ENCODE results near the gene SHF.
A peak's percentile ranks its signal among the peaks of the same experiment; 100 is the strongest.

Gene SHF

DNA sequence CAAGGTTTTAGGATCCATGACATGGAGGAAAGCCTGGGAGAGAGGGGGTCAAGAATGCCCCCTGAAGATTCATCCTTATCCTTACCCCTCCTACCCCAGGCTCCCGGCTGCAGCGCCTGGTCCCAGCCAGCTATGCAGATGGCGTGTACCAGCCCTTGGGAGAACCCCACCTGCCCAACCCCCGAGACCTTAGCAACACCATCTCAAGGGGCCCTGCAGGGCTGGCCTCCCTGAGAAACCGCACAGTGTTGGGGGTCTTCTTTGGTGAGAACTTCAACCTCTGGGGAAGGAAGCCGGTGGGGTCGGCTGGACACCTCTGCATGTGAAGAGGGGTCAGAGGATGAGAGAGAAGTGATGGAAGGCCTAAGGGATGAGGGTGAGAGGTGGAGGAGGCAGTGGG lies 53.7 kb downstream of the SHF start:
- no peak overlapping the region for H3K27ac Mint-ChIP-seq
- H3K36me3 Mint-ChIP-seq, result no peaks in the 10 kb centered on the region
- H3K4me1 Mint-ChIP-seq, result peaks cover 17% of the 10 kb centered on the region
- H3K4me3 Mint-ChIP-seq, result peak overlapping the region; percentile 48
- no peaks in the 10 kb centered on the region for H3K9me3 Mint-ChIP-seq
- ATAC-seq, result no peak
- no peak for DNase-seq (ENCODE audit: low spot score in 2 of 2)

DNA sequence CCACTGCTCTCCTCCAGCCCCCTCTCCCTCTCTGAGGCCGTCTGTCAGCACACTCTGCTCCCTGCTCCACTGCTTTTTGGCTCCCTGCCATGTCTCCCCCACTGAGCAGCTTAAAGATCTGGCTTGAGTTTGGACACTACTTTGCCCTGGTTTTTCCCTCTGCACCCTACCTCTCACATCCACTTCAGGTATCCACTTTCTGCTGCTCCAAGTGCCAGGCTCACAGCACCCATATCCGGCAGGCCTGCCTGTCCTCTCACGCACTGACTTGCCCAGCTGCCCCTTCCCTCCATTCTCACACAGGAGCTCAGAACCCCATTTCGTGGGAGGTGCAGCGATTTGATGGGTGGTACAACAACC lies 54.2 kb downstream of the SHF start:
- Mint-ChIP-seq H3K4me3 (no peak overlapping the region), H3K27ac (no peak overlapping the region), H3K4me1 (peaks cover 17% of the 10 kb centered on the region), H3K9me3 (no peaks in the 10 kb centered on the region), H3K36me3 (no peaks in the 10 kb centered on the region)
- no peak for DNase-seq (ENCODE audit: low spot score in 2 of 2)
- ATAC-seq, result no peak

DNA sequence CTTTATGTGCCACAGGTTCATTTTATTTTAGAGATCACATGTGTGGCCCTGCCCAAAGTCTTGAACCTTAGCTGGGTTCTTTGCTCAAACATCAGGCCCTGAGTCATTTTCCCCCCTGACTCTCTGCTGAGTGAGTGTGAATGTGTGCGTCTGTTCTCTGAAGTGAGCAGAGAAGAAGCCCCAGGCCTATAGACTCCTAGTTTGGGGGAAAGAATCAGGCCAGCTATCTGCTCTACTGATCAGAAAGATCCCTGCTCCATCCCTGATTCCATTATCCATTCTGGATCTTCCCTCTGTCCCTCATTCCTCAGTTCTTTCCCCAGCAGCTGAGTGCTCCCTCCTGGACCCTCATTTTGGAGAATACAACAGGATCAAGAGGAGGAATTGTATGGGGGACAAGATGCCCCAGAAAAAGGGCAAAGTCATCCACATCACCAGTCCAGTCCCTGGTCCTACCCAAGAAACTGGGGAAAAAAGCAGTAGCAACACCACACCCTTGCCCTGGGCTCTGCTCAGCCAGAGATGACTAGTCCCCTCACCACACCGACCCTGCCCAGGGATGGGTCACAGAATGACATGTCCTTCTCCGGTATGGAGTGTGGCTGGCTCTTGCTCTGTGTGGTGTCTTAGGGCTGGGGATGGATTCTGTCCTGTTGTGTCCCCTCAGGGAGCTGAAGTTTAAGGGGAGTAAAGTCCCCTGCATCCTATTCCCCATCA lies 54.8 kb downstream of the SHF start:
- H3K27ac Mint-ChIP-seq, result no peak overlapping the region
- H3K4me3 Mint-ChIP-seq, result no peak overlapping the region
- ATAC-seq (peak; percentile 44), DNase-seq (ENCODE audit: low spot score in 2 of 2) (no peak)
- peaks cover 17% of the 10 kb centered on the region for H3K4me1 Mint-ChIP-seq
- H3K9me3 Mint-ChIP-seq, result no peaks in the 10 kb centered on the region
- no peaks in the 10 kb centered on the region for H3K36me3 Mint-ChIP-seq

DNA sequence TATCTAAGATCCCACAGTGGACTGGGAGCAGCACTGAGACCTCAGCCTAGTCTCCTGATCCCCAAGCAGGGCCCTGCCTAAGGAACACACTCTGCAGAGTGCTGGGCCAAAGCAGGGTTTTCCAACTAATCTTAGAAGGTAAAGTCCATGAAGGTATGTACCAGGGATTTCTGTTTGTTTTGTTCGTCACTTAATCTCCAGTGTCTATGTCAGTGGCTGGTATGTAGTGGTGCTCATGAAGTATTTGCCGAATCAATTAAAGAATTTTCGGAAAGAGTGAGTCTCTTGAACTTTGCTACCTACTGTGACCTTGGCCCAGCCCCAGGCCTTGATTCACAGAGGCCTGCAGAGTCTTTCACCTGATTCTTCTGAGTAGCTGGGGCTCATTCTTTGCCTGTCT lies 56.3 kb downstream of the SHF start:
- DNase-seq (ENCODE audit: low spot score in 2 of 2), result no peak
- no peak overlapping the region for H3K4me3 Mint-ChIP-seq
- no peak overlapping the region for H3K27ac Mint-ChIP-seq
- H3K4me1 Mint-ChIP-seq, result peaks cover 15% of the 10 kb centered on the region
- no peak for ATAC-seq
- H3K36me3 Mint-ChIP-seq, result no peaks in the 10 kb centered on the region
- H3K9me3 Mint-ChIP-seq, result no peaks in the 10 kb centered on the region

DNA sequence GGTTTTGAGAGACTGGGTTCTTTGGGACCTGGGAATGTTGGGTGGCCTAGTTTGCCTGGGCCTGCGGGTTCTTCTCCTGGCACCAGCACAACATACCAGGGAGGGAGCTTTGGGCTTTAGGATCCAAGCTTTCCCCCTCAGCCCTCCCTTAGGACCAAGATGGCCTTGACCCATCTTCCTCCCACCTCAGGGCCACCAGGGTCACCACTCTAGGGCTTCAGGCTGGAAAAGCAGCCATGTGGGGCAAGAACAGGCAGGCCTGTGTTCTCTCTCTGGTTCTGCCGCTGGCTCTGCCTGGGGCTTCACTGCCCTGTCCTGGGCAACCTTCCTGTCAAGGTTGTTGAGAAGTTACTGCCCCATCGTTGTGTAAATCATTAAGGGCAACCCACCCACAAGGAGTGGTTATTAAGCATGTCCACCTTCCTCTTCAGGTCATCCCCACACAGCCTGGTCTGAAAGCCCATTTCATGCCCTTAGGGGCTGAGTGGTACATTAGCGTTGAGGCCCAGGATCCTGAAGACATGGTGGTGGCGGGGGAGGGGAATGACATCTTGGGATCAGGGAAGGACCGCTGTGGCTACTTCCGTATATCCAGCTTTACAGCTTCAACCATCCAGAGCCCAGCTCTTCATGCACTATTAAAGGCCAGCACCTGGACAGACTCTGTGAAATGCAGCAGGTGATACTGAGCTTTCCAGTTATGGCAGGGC lies 57.3 kb downstream of the SHF start:
- no peak for DNase-seq (ENCODE audit: low spot score in 2 of 2)
- no peaks in the 10 kb centered on the region for H3K9me3 Mint-ChIP-seq
- peak overlapping the region; percentile 23 for H3K4me3 Mint-ChIP-seq
- no peak overlapping the region for H3K27ac Mint-ChIP-seq
- H3K4me1 Mint-ChIP-seq, result peaks cover 10% of the 10 kb centered on the region
- no peak for ATAC-seq
- H3K36me3 Mint-ChIP-seq, result no peaks in the 10 kb centered on the region

DNA sequence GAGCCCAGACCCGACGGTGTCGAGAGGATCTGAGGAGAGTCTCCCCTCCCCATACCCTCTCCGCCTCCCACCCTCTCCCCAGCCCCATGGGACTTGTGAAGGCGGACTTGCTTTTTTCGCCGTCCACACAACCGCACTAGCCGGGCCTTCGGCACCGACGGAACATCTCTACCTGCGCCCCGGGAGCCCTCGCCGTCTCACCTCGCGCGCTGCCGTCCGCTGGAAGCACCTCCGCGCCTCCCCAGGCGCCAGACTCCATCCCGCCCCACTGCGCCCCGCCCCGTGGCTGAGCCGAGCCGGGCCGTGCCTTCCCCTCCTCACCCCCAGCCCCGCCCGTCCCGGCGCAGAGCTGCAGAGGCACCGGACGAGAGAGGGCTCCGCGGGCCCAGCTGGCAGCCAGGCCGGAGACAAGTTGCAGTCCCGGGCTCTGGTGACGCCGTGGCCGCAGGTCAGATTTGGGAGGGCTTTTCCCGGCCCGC lies 58.1 kb downstream of the SHF start, which contains the start of the genes DUOX1 and DUOXA1:
DUOX1 (plus strand) TSS at position 344 of the 479 bp plus-strand sequence. CDS start 1,973 bp downstream, outside the sequence.
DUOXA1 (minus strand) TSS at position 229 of the 479 bp plus-strand sequence. CDS start 6,865 bp downstream, outside the sequence.
- H3K4me3 Mint-ChIP-seq, result peak within 1 kb of the TSS; percentile 23
- ATAC-seq (peak; percentile 54), DNase-seq (ENCODE audit: low spot score in 2 of 2) (no peak)
- H3K9me3 Mint-ChIP-seq, result no peaks in the 10 kb centered on the region
- no peaks in the 10 kb centered on the region for H3K36me3 Mint-ChIP-seq
- no peak within 1 kb of the TSS for H3K27ac Mint-ChIP-seq
- H3K4me1 Mint-ChIP-seq, result peaks cover 7% of the 10 kb centered on the region

DNA sequence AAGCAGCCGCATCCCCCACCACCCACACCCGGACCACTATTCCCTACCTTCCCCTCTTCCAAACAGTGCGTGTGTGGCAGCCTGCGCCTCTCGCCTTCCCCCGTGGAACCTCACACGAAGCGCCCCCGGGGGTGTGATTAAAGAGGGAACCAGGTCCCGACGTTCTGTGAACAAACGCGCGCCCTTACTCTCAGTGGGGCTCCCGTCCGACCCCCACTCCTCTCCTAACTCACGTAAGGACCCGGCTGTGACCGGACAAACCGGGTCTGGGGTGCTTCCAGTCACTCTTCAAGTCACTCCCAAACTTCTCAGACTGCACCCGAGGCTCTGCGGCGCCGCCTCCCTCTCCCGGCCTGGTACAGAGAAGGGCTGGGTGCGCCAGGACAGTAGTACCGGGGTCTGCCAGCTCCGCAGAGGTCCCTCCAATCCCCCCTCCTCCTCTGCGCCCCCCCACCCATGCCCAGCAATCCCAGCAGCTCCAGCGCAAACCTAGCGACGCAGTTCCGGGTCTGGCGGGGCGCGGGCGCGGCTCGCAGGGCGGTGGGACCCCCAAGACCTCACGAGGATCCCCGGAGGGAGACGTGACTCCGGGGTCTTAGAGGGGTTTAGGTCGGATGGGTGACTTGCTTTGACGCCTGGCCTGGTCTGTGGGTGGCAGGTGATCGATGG lies 58.7 kb downstream of the SHF start:
- no peak for DNase-seq (ENCODE audit: low spot score in 2 of 2)
- Mint-ChIP-seq H3K4me1 (peaks cover 1% of the 10 kb centered on the region), H3K27ac (no peak overlapping the region), H3K4me3 (no peak overlapping the region), H3K36me3 (no peaks in the 10 kb centered on the region), H3K9me3 (no peaks in the 10 kb centered on the region)
- no peak for ATAC-seq

DNA sequence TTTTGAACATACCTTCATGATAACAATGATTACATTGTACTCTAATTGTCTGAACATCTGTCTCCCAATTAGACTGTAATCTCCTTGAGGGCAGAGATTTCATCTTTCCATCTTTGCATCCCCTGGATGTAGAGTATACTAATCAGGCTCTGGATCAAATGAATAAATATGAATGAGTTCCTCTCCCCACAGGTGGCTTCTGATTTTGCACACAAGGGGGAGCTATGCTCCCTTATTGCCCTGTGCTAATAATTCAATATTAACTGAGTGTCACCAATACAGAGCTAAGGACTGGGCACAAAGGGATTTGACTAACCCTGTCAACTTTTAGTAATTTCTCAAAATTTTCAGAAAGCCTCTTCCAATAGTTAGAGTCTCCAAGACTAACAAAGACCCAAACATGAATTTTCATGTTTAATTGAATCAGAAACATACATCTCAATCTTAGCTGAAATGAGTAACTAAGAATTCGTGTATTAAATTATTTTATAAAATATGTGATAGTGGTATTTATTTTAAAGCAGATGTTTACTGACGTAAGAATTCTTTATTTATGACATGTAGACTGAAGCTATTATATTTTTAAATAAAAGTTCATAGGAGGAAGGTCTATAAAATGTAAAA lies 61.1 kb downstream of the SHF start:
- Mint-ChIP-seq H3K27ac (no peak overlapping the region), H3K9me3 (no peaks in the 10 kb centered on the region), H3K4me1 (no peaks in the 10 kb centered on the region), H3K36me3 (no peaks in the 10 kb centered on the region), H3K4me3 (no peak overlapping the region)
- no peak for DNase-seq (ENCODE audit: low spot score in 2 of 2)
- peak; percentile 57 for ATAC-seq

DNA sequence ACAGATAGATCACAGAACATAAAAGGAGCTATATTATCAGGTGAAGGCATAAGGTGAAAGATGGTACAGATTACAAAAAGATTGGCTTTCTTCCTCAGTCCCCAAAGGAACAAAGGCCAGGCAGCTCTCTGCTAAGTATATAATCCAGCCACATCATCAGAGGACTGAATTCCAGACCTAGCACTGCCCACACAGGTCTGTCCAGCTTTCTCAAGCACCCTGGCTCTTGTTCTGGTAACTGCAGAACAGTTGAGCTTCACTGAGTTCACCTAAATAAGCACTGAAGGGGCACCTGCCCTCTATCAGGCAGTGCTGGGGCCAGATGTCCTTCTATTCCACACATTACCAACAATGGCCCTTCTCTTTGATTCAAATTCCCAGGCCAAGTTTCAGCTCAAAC lies 64.4 kb downstream of the SHF start:
- Mint-ChIP-seq H3K27ac (no peak overlapping the region), H3K36me3 (no peaks in the 10 kb centered on the region), H3K4me3 (no peak overlapping the region), H3K4me1 (peaks cover 1% of the 10 kb centered on the region), H3K9me3 (no peaks in the 10 kb centered on the region)
- ATAC-seq (no peak), DNase-seq (ENCODE audit: low spot score in 2 of 2) (no peak)

DNA sequence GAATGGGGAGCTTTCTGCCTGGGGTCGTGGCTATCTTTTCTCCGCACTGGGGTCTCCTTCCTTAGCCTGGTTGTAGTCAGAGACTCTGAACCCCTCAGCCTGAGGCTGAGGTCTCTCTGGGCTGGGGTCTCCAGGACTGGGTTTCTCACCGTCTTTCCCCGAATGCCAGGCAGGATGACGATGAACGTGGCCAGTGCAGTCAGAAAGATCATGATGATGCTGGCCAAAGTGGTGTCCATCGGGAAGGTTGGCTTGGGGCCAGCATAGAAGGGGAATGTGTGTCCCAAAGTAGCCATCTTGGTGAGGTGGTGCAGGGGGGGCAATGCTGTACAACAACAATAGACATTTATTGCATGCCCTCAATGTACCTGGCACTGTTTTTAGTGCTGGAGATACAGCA lies 65.0 kb downstream of the SHF start:
- no peak for DNase-seq (ENCODE audit: low spot score in 2 of 2)
- no peak for ATAC-seq
- H3K4me3 Mint-ChIP-seq, result no peak overlapping the region

DNA sequence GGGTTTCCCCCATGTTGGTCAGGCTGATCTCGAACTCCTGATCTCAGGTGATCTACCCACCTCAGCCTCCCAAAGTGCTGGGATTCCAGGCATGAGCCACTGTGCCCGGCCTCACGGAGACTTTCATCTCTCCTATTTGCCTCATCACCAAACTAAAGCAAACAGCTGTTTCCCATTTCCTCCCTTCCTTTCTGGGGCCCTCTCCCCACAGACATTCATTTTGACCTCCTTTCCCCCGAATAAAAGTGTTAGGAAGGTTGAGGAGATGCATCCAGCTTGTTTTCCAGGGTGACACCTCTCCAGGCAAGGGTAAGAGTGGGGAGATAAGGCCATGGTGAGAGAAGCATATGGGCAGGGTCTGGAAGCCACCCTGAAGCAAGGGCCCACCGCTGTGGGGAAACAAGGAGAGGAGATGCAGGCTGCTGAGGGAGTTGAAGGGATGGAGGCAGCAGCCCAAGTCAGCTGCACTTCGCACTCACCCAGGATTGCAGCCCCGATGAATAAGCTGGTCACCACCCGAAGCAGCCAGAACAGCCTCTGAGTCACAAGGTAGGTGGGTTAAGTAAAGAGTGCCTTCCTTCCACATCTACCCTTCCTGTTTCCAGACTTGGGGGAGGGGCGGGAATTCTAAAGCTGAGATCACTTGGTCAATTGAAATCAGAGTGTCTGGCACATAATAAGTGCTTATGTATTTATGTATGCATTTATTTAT lies 65.9 kb downstream of the SHF start:
- Mint-ChIP-seq H3K4me3 (no peak overlapping the region), H3K36me3 (no peaks in the 10 kb centered on the region), H3K4me1 (peaks cover 15% of the 10 kb centered on the region), H3K9me3 (no peaks in the 10 kb centered on the region), H3K27ac (no peak overlapping the region)
- ATAC-seq (no peak), DNase-seq (ENCODE audit: low spot score in 2 of 2) (no peak)

More for the DNA sequence above, 65.0 kb downstream of the SHF start:
- Mint-ChIP-seq H3K27ac (no peak overlapping the region), H3K4me1 (peaks cover 8% of the 10 kb centered on the region), H3K9me3 (no peaks in the 10 kb centered on the region), H3K36me3 (no peaks in the 10 kb centered on the region)

DNA sequence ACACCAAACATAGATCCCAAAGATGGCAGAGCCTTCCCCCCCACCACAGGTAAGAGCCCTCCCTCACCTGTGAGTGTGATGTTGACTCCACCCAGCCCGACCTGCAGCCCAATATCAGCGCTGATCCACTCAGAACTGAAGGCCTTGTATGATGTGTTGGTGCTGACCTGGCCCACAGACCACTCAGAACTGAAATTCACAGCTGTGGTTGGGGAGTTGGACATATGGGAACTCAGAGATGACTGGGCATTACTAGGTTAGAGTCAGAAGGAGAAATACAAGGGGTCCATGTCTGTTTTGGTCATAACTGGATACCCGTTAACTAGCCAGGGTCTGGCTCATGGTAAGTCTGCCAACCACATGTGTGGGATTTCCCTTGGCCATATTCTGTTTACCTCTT lies 66.7 kb downstream of the SHF start:
- H3K9me3 Mint-ChIP-seq, result no peaks in the 10 kb centered on the region
- H3K36me3 Mint-ChIP-seq, result no peaks in the 10 kb centered on the region
- ATAC-seq (peak; percentile 2), DNase-seq (ENCODE audit: low spot score in 2 of 2) (no peak)
- no peak overlapping the region for H3K27ac Mint-ChIP-seq
- H3K4me1 Mint-ChIP-seq, result peaks cover 22% of the 10 kb centered on the region
- H3K4me3 Mint-ChIP-seq, result no peak overlapping the region

DNA sequence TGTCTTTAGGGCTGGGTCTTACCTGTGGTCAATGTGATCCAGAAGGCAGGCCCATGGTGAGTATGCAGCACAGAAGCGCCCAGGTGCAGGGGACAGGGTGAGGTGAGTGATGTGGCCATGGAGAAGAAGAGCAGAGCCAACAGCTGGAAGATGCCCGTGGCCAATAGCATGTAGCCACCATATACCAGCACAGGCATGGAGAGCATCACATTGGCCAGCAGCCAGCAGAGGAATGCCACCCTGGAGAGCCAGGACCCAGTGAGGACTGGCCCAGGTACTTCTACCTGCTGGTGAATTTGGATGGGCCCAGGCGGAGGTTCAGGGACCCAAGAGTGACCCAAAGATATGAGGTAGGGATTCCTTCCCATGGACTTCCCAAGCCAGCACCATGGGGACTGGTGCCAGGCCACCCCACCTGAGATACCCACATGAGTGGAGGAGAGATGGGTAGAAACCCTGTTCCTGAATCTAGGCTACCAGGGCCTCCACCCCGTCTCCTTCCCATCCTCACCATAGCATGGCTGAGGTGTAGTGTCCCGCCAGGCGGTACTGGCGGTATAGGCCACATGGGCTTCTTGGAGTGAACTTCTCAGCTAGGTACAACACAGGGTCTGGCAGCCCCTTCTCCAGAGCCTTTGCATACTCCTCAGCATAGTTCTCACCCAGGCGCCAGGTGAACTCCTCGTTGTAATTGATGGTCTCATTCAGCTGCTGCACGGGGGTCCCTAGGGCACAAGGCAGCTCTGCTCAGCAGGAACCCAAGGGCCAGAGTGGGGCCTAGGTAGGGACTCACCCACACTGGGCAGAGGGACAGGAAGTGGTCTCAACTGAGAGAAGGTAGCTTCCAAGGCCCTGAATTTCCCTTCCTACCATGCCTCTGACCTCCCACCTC lies 67.4 kb downstream of the SHF start:
- no peak for ATAC-seq
- Mint-ChIP-seq H3K27ac (no peak overlapping the region), H3K36me3 (no peaks in the 10 kb centered on the region), H3K4me3 (no peak overlapping the region), H3K9me3 (no peaks in the 10 kb centered on the region), H3K4me1 (peaks cover 26% of the 10 kb centered on the region)
- DNase-seq (ENCODE audit: low spot score in 2 of 2), result no peak

DNA sequence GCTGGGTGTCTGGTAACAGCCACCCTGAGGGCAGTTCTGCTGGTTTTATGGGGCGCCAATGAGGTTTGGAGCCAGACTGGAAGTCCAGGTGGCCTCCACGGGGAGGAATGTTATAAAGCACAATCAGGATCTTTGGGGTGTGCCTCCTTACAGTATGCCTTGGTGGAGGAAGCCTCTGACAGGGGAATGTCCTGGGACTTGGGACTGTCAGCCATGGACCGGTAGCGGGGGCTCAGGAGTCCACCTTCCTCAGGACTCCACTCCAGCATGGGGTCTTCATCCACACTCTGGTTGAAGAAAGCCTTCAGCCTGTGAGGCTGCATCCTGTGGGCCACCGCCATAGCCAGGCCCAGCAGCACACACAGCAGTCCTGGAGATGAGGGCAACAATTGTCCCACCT lies 68.8 kb downstream of the SHF start:
- Mint-ChIP-seq H3K27ac (no peak overlapping the region), H3K4me3 (no peak overlapping the region), H3K36me3 (no peaks in the 10 kb centered on the region), H3K4me1 (peaks cover 37% of the 10 kb centered on the region), H3K9me3 (no peaks in the 10 kb centered on the region)
- no peak for ATAC-seq
- DNase-seq (ENCODE audit: low spot score in 2 of 2), result no peak
